ENCODE measurements around the gene PTGS1.
"Not testable (repeated sequence)": the region's sequence is repeated elsewhere in the genome, so short reads cannot be mapped to it uniquely, and the experiment has no call there.

PTGS1 gene

DNA sequence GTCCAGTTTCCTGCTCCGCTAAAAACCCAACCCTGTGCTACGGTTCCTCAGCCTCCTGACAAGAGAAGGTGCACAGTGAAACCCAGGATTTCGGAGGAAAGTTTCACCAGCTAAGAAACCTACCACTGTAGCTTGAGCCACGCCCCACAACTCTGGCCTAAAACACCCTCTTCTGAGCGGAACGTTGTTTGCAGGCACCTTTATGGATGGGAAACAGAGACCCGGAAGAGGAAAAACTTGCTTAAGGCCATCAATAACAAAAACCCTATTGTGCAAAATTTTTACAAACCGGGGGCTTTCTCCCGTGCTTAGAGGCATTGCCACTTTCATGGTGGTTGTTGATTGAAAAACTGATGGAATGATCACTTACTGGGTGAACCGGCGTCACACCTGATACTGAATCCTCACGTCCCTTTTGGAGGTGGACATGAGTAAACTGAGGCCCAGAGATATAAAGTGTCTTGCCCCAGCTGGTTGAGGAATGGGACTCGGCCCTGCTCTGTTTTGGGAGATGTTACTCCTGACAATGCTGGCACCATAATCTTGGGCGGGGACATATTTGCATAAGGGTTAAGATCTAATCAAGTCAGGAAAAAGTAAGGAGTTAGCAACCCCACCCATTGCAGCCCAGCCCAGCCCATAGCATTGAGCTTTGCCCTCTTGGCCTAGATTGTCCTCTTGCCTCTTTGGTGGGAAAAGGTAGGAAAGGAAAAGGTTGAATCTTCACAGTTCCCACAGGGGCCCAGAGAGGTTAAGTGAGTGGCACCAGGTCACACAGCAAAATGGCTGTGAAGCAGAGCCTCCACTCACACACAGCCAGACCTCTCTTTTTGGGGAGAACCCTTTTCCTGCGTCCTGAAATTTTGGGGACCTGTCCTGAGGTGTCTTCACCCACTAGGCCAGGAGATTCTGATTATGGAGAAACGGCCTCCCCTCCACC lies 23.2 kb upstream of the PTGS1 start:
- DNase-seq = no peak

DNA sequence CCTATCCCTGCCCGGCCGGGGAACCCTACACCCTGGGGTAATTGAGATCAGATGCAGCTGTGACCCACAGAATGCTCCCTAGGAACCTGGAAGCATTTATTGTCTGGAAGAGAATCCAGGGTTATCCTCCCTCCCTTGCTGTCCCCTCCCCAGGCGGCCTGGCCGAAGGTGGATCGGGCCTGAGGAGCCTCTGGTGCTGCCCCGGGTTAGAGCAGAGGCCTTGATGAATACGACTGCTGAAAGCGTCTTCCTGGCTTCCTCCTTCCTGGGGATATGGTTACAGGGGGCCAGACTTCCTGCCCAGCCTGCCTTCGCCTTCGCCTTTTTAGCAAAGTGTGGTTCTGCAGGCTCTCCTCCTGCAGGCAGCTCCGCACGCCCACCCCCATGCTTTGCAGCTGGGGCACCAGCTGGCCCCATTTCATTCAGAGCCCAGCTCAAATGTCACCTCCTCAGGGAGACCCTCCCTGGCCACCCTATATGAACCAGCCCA lies 22.5 kb upstream of the PTGS1 start:
- no peak for DNase-seq

DNA sequence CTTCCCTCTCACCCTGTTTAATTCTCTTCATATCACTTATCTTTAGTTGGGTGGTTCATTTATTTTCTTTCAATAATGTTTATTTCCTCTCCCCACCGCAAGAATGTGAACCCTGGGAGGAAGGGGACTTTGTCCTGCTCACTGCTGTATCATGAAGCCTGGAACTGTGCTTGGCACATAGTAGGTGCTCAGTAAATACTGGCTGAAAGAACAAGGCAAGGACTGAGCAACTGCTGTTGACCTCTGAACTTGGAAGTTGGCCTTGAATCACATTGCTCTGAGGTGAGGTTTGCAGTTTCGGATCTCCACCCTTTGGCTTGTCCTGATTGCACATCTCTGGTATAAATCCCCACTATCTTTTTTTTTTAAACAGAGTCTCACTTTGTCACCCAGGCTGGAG lies 22.0 kb upstream of the PTGS1 start:
- no peak for DNase-seq

DNA sequence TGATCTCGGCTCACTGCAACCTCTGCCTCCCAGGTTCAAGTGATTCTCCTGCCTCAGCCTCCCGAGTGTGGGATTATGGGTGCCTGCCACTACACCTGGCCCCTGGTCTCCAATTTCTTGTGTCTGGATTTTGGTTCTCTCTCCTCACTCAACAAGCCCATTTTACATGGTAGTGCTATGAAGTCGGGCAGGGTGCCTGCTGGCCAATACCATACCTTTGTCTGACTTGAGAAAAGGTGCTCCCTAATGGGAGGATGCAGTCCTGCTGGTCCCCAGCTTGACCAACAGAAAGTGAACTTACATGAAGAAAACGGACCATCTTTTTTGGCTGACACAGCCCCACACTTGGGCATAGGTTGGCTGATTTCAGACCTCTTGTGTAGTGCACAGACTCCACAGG lies 21.6 kb upstream of the PTGS1 start:
- no peak for DNase-seq

- peak; percentile 92 for DNase-seq
Measured at GRCh38 chr9:122350577-122351355, 20.1 kb upstream of the PTGS1 start.

GRCh38 chr9:122354536-122355199 lies 16.2 kb upstream of the PTGS1 start:
- DNase-seq = no peak

GRCh38 chr9:122355336-122355875 lies 15.4 kb upstream of the PTGS1 start:
- no peak for DNase-seq

DNA sequence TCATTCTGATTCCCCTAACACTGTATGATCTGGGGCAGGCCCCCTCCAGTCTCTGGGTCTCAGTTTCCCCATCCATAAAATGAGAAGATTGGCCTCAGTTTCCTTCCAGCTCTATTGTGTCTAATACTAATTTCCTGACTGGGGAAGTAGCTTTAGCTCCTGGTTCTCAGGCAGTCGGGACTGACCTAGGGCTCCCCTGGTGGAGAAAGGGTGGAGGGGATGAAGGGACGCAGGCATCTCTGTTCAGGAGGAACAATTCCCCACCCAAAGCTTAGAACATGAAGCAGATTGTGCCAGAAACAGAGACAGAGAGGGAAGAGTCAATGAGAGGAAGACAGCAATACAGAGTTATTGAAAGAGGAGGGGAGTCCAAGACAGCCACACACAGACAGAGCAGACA lies 14.2 kb upstream of the PTGS1 start:
- no peak for DNase-seq

DNA sequence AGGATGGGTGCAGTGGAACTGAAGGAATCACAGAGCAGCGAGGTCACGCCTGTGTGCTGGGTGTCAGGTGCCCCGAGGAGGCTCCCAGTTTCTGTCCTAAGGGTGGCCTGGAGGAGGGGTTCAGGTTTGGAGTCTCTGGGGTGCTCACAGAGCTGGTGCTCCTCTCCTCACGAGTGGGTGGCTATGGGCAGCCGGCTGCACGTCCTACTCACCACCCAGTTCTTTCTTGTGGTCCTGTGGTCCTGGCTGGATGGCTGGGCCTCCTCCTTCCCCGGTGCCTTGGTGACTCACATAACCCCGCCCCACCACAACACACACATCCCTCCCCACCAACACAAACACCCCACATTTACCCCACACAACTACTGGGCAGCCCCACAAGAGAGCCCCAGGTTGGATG lies 9.9 kb upstream of the PTGS1 start:
- no peak for DNase-seq

DNA sequence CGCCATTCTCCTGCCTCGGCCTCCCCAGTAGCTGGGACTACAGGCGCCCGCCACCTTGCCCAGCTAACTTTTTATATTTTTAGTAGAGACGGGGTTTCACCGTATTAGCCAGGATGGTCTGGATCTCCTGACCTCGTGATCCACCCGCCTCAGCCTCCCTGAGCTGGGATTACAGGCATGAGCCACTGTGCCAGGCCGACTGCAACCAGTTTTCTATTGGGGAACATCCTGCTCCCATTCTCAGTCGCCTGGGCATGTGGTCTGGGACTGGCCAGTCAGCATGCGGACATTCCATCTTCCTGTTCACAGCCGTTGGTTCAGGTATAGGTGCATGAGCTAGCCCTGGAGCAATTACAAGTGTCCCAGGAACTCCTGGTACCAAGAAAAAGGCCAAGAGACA lies 7.7 kb upstream of the PTGS1 start:
- DNase-seq = not testable (repeated sequence)

DNA sequence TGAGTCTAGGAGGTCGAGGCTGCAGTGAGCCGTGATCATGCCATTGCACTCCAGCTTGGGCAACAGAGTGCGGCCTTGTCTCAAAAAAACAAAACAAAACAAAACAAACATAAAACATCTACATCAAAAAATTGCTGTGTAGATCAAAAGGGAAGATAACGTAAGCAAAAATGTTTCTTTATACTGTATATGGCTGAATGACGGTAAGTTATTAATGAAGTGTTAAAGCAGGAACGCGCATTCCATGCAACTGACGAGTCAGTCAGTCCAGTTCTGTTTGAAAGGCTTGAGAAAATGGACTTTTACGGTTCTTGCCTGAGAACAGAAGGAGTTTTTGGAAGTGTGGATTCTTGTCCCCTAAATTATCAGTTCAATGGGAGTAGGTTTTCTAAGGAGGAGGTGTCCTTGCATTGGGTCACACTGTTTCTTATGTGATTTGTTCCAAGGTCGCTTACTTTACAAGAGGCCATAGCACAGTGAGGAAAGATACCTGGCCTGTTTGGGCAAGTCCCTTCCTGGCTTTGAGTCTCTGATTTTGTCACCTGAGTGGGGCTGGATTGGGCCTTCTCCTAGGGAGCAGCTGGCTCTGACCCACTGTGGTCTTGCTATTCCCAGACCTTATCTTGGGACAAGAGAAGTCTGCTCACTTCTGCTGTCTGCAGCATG lies 6.6 kb upstream of the PTGS1 start:
- no peak for DNase-seq

GRCh38 chr9:122364783-122365150 lies 6.1 kb upstream of the PTGS1 start:
- no peak for DNase-seq

DNA sequence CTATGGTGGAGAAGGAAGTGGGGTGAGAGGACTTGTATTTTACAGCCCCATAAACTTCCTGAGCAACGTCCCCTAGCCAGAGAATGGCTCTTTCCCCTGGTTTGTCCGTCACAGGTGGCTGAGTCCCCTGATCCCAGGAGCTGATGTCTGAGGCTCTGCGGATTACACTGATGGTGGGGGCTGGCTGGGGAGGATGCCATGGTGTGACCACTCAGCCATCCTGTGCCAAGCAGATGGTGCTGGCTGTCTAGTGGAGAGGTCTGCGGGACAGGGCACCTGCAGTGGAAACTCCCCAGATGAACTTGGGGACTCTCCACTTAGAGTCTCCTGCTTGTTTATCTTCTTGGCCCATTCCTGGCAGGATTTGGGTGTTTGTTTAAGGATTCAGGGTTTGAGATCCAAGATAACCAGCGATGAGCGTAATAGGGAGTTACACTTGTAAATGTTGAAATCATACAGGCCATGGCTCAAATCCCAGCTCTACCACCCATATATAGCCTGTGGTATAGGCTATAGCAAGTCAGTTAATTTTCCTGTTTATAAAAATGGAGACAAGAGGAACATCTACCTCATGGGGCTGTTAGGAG lies 4.7 kb upstream of the PTGS1 start:
- DNase-seq = no peak

- DNase-seq = no peak
Measured at GRCh38 chr9:122367065-122367464, 3.8 kb upstream of the PTGS1 start.

DNA sequence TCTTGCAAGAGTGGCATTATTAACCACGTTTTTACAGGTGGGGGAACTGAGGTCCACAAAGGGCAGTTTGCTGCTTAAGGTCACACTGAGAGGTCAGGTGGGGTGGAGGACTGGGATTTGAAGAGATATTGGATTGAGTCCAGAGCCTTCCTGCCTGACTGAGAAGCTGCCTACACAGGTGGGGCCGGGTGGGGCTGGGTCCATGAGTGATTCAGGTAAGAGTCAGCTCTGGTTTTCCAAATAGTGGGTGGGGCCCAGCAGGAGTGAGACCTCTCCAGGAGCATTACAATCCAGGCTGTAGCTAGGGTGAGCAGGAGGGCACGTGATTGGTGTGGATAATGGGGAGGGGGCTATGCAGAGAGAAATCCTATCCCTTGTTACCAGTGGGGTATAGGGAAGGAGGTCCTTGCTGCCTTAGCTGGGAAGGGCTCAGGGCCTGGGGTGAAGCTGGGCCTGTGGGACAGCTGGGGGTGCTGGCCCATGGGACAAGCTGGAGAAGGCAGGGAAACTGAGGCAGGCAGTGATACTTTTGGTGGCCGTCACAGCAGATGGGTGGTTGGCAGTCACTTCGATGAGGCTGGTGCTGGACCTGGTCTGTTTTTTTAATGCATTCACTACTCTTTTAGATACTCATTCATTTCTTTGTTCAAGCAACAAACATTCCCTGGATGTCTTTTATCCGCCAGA lies 2.9 kb upstream of the PTGS1 start:
- DNase-seq = no peak

- DNase-seq = no peak
Measured at GRCh38 chr9:122368642-122369041, 2.2 kb upstream of the PTGS1 start.

DNA sequence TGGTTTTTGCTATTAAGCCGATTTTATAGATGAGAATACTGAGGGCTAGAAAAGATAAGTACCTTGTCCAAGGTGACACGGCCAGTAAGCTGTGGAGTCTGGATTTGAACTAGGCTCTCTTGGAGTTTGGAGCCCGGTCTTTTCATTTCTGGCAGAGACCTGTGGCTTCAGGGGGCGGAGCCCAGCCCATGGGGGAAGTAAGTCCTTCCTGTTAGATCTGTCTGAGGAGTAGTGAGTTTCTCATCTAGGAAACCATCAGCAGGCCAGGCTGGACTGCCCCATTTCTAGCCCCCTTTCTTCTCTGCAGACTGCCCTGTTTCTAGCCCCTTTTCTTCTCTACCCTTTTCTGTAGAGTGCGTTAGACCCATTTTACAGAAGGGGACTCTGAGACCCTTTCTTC lies 521 bp upstream of the PTGS1 start:
- DNase-seq = no peak

DNA sequence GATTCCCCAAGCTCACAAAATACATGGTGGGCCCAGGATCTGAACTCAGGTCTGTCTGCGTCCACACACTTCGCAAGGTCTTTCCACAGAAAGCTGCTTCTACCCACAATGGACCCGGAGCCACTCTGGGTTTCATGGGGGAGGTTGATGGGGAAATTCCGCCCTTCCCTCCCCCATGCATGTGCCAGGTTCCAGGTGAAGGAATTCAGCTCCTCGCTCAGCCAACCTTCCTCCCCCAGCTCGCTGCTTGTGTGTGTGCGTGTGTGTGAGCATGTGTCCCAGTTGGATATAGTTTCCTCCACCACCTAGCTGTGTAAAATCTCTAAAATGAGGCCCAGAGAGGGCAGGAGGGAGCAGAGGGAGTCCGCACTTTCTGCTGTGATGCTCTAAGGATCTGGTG lies 1.0 kb downstream of the PTGS1 start:
- no peak for DNase-seq

- no peak for DNase-seq
Measured at GRCh38 chr9:122372856-122373845, 2.3 kb downstream of the PTGS1 start.

DNA sequence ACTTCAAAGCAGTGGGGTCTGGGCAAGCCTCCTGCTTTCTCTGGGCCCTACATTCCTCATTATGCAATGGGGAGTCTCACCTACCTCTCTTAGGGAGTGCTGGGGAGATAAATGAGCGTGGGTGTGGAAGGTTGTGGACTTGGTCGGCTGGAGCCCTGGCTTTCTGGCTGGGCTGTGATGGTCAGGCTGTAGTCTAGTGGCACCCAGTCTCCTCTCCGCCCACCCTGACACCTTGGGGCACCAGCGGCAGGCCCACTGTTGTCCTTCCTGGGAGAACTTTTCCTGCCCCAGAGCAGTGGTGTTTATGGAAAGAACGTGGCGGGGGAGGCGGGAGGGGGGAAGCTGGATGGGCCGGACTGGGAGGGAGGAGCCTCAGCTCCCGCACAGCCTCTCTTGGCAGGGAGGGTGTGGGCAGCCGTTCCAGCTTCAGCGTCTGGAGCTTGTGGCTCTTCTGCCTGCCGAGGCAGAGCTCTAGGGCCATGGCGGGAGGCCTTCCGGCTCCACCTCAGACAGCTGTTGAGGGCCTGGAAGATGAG lies 4.1 kb downstream of the PTGS1 start:
- no peak for DNase-seq
